CD4-positive, alpha-beta T cell treated with Interleukin-4 for 4 hours (primary cell): ENCODE results near the gene MRPL55.

ENCODE experiments used
- DNase-seq: peaks from one replicate; pipeline ENCODE4 v3.0.0-alpha.2; 2020

MRPL55 gene

GRCh38 chr1:228109073-228109961, at the start of gene MRPL55:
TSS of gene MRPL55 (minus strand) at chr1:228109299. CDS start at chr1:228108260, 1,039 bp downstream.
- peak; percentile 97 for DNase-seq

DNA sequence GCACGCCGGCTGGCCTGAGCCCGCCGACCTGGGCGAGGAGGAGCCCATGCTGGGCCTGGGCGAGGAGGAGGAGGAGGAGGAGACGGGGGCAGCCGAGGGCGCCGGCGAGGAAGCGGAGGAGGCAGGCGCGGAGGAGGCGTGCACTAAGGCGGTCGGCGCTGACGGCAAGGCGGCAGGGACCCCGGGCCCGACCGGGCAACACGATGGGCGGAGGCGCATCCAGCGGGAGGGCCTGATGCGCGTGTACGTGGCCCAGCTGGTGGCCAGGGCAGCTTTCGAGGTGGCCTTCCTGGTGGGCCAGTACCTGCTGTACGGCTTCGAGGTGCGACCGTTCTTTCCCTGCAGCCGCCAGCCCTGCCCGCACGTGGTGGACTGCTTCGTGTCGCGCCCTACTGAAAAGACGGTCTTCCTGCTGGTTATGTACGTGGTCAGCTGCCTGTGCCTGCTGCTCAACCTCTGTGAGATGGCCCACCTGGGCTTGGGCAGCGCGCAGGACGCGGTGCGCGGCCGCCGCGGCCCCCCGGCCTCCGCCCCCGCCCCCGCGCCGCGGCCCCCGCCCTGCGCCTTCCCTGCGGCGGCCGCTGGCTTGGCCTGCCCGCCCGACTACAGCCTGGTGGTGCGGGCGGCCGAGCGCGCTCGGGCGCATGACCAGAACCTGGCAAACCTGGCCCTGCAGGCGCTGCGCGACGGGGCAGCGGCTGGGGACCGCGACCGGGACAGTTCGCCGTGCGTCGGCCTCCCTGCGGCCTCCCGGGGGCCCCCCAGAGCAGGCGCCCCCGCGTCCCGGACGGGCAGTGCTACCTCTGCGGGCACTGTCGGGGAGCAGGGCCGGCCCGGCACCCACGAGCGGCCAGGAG, 49.3 kb upstream of the MRPL55 start:
- no peak for DNase-seq

DNA sequence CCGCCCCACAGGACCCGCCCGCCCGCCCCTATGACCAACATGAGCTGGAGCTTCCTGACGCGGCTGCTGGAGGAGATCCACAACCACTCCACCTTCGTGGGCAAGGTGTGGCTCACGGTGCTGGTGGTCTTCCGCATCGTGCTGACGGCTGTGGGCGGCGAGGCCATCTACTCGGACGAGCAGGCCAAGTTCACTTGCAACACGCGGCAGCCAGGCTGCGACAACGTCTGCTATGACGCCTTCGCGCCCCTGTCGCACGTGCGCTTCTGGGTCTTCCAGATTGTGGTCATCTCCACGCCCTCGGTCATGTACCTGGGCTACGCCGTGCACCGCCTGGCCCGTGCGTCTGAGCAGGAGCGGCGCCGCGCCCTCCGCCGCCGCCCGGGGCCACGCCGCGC, 48.6 kb upstream of the MRPL55 start:
- no peak for DNase-seq

GRCh38 chr1:228156941-228157728, 48.0 kb upstream of the MRPL55 start:
- no peak for DNase-seq

DNA sequence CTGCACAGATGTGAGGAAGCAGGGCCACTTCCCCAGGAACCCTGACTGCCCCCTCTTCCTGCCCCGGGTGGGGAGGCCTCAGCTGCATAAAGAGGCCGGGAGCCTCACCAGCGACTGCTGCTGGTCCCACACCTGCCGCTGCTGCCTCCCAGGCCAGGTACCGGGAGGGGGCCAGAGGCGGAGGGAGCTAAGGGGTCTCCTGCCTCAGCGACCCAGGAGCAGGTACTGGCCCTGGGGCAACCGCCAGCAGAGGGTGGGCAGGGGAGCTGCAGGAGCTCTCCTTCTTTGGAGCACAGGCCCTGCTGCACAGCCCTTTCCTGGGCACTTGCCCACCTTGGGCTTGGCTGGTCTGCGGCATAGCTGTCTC, 47.4 kb upstream of the MRPL55 start:
- no peak for DNase-seq

DNA sequence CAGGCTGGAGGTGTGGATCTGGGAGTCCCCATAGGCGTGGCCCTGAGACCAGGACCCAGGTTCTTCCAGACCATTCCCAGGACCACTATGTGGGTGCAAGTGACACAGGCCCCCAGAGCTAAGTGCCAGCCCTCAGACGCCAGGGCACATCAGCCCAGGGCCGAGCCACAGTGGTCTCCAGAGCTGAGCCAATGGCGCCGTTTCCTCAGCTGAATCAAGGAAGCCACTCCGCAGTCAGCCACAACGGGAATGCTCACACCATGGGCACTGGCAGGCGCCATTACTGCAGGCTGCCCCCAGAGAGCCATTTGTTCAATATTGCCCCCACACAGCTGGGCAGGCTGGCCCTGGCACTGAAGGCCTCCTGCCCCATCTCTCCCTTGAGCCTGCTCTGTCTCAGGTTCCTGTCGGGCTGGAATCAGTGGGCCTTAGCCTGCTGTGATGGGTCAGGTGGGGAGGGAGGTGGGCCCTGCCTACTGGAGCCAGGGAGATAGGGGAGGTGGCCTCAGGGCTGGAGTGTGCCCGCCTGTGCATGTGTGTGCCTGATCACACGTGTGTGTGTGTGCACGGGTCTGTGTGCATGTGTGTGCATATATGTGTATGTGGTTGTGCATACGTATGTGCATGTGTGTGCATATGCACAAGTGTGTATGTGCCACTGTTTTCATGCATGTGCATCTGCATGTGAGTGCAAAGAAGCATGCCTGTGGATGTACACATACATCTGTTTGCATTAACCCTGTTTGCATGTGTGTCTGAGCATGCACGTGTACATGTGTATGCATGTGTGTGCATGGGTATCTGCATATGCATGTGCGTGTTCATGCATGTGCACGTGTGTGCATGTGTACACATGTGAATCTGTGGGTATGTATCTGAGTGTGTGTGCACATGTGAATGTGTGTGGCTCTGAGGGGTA, 46.8 kb upstream of the MRPL55 start:
- no peak for DNase-seq

DNA sequence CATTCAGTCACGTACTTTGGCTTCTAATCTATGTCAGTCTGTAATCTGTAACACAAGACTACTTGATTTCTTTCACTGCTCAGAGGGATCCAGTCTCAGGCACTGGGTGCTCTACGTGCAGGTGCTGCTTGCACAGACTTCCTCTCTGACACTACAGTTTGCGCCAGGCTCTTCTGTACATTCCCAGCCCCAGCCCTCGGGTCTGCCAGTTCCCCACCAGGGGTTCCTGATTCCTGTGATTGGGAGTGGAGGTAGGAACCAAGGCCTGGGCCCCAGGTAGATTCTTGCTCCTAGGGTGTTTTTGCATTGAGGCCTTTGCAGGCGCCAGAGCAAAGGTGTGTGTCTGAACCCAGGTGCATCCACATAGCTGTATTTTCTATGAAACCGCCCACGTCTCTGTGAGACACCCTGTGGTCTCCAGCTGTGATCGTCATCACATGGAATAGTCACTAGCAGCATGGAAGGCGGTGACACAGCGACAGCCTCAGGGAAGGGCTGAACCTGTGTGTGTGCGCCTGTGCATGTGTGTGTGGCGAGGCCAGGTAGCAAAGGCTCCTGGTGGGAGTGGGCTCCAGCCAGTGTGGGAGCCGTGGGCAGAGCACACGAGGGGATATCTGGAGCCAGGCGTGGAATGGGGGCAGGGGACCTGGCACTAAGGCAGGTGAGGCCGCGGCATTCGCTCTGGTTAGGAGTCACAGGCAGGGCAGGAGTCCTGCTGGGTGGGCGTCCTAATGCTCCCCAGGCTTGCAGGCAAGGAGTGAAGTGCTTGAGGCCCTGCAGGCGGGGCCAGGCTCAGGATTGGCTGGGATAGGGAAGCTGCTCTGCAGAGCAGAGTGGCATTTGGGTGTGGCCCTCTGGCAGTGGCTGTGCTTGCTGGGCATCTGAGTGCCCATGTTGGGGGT, 45.8 kb upstream of the MRPL55 start:
- no peak for DNase-seq

GRCh38 chr1:228154021-228154669, 45.0 kb upstream of the MRPL55 start:
- DNase-seq = no peak

DNA sequence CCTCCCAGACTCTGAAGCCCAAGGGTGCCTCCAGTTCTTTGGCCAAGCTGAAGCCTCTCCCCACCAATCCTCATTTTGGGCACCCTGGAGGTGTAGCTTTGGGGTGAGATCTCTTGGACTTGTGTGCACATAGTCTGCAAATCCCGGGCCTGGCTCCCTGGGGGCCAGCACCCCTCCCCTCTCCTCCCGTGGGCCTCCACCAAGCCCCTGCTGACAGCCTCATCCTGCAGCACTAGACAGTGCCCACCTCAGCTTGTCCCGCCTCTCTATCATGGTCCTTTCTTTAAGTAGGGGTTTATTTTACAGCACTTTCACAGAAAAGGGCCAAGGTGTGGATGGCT, 43.8 kb upstream of the MRPL55 start:
- DNase-seq = no peak

DNA sequence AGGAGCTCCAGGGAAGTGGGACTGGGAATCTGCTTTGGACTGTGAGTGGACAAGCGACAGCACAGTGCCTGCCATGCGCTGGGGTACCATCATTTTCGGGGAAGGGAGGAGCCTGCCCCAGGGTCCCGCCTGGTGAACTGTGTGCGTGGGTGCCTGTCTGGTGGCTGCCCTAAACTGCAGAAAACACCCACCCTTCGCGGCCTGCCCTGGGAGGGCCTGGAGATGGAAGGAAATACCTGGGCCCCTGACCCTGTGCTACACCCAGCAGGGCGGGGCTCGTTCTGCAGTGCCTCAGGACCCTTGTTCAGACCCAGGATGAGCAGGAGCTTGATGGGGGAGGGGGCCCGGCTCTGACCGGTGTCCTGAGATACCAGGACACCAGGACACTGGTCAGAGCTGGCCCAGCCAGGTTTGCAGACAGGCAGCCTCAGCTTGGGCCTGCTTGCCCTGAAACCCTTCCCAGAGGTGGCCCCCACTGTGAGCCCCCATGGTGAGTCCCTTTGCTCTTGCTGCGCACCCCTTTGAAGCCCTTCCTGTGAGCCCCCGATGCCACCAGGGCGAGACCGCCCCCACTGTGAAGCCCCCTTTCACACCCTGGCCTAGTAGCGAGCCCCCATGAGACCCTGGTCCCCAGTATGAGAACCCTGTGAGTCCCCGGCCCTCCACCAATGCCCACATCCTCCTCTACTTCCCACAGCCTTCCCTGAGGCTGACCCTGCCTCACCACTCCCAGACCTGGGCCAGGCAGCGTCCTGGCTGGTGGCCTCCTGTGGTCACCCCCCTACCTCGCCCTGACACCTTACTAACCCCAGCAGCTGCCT, 43.2 kb upstream of the MRPL55 start:
- DNase-seq = no peak

DNA sequence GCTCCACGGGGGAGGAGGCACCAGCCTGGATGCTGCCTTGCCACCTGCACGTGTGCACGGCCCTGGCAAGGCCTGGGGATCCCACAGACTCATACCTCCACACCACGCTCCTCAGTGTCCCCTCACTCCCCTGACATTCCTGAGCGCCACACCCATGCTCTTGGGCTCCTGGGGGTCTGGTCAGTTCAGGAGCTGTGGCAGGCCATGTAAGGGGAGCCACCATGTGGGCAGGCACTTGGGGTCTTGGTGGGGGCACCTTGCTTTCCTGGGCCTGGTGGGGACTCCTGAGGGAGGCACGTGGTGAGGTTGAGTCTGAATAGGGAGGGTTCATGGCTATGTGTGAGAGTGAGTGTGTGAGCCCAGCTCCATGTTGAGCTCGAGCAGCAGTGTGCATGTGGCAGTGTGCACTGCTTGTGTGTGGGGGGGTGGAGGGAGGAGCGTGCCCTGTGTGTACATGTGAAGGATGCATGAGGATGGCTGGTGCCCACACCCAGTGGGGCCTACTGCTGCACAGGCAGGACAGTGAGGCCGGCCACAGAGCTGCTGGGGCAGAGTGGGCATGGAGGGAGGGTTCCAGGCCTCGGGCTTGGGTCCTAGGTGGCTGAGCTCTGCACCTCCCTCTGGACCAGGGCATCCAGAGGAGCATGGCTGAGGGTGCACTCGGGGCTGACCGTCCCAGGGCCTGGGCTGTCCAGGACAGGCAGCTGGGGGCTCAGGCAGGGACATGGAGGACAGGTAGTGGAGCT, 42.3 kb upstream of the MRPL55 start:
- DNase-seq = no peak

- DNase-seq = no peak
Measured at GRCh38 chr1:228150461-228151179, 41.5 kb upstream of the MRPL55 start.

GRCh38 chr1:228150120-228150460, 41.0 kb upstream of the MRPL55 start:
- no peak for DNase-seq

GRCh38 chr1:228149406-228150119, 40.5 kb upstream of the MRPL55 start, which contains the start of gene GJC2:
TSS of gene GJC2 (plus strand) at chr1:228149930. CDS start at chr1:228157759, 7,829 bp downstream.
- no peak for DNase-seq

DNA sequence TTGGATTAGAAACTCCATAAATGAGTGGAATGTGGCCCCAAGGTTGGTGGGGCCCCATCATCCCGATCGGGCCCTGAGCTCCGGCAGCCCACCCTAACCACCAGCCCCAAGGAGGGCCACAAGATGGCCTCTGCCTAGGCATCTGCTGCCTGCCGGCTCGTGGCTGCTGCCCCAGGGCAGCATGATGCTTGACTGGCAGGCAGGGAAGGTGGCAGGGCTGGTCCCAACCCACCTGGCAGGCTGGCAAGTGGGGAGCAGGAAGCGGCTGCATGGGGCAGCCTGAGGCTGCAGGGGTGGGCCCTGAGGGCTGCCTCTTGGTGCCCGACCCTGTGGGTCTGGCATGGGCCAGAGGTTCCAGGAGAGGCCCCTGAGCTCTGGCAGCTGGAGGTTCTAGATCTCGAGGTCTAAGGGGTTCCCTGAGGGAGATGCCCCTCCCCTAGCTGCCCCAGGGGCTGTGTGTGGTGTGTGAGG, 39.9 kb upstream of the MRPL55 start:
- no peak for DNase-seq

DNA sequence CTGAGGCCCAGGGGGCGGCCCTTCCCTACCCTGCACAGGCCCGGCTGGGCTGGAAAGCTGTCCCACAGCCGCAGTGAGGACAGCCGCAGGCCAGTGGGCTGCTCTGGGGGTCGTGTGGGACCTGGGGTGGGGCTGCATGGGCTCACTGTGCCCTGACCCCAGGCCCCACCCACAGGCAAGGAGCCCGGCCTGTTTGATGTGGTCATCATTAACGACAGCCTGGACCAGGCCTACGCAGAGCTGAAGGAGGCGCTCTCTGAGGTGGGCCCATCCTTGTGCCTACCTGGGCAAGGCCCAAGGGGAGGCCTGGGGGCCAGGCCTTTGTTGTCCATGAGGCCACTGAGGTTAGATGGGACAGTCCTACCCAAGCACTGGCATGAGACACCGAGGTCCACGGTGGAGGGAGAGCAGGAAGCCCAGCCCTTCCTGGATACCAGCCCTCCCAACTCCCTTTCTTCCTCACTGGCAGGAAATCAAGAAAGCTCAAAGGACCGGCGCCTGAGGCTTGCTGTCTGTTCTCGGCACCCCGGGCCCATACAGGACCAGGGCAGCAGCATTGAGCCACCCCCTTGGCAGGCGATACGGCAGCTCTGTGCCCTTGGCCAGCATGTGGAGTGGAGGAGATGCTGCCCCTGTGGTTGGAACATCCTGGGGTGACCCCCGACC, 39.2 kb upstream of the MRPL55 start:
- no peak for DNase-seq

DNA sequence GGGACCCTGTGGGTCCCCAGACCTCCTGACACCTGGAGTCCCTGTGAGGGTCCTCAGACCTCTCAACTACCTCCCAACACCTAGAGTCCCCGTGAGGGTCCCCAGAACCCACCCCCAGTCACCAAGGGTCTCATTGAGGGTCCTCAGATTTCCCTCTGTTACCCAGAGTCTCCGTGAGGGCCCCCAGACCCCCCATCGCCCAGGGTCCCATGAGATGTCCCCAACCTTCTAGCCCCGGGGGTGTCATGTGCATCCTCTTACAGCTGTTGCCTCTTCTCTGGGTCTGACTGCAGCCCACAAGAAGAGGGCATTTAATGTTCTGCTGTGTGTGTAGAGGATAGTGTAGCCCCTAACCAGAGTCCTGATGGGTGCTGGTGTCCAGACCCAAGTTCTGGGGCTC, 38.7 kb upstream of the MRPL55 start:
- DNase-seq = no peak
